ENCODE results near the gene PPIF.
"Not testable (repeated sequence)": the region's sequence is repeated elsewhere in the genome, so short reads cannot be mapped to it uniquely, and the experiment has no call there.

Gene PPIF

DNA sequence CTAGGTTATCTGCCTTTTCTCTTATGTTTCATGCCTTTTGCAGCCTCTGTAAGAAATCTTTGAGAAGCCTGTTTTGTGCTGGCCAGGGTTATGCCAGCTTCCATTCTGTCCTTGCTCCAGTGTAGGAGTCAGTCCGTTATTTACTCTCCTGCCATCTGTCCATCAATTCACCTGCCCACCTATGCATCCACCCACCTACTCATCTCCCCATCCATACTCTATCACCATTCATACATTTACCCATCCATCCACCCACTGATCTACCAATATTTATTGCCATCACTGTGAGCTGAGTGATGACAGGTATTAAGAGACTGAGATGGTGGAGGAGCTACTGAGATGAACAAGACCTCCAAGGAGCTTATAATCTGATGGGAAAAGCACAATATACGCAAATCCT is 12.7 kb upstream of the PPIF start:
- TF ChIP-seq, protein P1, sequence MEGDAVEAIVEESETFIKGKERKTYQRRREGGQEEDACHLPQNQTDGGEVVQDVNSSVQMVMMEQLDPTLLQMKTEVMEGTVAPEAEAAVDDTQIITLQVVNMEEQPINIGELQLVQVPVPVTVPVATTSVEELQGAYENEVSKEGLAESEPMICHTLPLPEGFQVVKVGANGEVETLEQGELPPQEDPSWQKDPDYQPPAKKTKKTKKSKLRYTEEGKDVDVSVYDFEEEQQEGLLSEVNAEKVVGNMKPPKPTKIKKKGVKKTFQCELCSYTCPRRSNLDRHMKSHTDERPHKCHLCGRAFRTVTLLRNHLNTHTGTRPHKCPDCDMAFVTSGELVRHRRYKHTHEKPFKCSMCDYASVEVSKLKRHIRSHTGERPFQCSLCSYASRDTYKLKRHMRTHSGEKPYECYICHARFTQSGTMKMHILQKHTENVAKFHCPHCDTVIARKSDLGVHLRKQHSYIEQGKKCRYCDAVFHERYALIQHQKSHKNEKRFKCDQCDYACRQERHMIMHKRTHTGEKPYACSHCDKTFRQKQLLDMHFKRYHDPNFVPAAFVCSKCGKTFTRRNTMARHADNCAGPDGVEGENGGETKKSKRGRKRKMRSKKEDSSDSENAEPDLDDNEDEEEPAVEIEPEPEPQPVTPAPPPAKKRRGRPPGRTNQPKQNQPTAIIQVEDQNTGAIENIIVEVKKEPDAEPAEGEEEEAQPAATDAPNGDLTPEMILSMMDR (IDR thresholded peaks at IDR 0.05; ENCODE audit: low read depth, low read length), result no peak
- no peak for DNase-seq (ENCODE audit: extremely low read depth, low read depth)

DNA sequence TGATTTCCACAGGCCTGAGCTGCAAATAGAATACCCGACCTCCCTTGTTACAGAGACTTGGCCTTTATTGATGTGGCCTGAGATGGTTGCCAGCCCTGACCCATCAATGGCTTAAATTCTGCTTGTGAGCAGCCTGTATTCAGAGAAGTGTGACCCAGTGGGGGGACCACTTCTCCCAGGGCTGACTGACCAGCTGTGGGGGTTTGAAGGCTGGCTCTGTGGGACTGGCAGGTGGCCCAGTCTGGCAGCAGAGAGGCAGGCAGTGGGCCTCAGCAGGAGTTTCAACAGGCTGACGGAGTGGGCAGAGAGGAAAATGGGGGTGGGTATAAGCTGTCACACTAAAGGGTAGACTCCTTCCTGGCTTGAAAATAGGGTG is 12.2 kb upstream of the PPIF start:
- no peak for DNase-seq (ENCODE audit: extremely low read depth, low read depth)
- TF ChIP-seq, protein P1 (IDR thresholded peaks at IDR 0.05; ENCODE audit: low read depth, low read length), result no peak

DNA sequence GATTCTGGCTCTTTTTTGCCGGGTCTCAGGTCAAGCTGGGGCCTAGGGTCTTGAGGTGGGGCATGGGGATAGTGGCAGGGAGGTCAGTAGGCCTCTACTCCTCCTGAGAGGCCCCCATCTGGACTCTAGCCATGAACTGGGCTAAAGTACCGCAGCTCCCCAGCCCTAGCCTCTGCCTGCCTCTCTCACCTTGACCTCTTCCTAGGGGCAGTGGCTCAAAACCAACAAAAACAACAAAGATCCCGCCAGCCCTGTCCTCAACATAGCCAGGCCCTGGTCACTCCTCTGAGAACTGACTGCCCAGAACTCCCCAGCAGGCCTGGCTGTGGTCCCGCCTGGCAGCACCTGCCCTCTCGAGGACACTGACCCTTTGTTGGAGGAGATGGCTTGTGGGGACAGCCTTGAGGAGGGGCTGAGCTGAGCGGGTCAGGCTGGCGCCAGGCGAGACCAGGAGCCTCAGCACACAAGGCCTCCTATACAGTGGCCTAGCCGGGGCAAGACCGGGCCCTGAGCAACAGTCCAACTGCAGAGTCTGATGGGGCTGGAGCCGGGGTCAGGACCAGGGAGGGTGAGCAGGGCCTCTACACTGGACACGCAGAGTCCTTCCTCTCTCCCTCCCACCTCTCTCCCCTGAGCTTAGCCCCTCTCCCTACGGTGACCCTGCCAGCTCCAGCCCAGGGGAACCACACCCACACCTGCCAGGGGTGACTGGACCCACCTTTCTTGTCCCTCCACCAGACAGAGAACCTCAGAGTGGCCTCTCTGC is 11.6 kb upstream of the PPIF start:
- DNase-seq (ENCODE audit: extremely low read depth, low read depth), result no peak
- TF ChIP-seq, protein P1 (IDR thresholded peaks at IDR 0.05; ENCODE audit: low read depth, low read length), result no peak

DNA sequence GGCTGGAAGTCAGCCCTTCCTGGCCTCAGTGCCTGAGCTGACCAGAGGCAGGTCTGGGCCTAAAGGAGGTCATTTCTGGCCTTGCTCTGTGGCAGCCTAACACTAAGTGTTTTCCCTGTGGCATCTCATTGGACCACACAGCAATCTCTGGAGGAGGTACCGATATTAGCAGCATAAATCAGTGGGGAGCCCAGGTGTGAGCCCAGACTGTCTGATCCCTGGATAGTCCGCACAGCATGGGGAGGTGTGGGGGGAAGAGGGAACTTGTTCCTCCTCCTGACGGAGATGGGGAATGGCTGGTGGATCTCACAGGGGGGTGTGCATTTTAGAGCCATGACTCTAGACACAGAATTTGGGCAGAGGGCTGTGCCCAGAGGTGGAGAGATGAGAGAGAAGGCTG is 11.0 kb upstream of the PPIF start:
- DNase-seq (ENCODE audit: extremely low read depth, low read depth), result no peak
- TF ChIP-seq, protein P1 (IDR thresholded peaks at IDR 0.05; ENCODE audit: low read depth, low read length), result no peak

DNA sequence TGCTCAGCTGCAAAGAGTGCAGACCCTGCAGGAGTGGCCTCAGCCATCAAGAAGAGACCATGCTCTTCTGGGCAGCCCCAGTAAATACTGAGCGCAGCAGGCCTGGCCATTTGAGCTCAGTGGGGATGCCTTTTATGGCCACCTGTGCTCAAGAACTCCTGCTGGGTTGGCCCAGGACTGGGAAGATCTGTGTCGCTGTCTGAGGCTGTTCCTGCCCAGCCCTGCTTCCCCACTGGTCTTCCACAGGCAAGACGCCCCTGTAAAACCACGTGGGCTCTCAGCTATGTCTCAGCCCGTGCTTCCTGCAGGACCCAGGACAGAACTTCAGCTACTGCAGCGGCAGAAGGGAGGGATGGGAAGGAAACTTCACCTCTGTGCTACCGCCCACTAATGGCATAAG is 10.5 kb upstream of the PPIF start:
- DNase-seq (ENCODE audit: extremely low read depth, low read depth), result no peak
- TF ChIP-seq, protein P1 (IDR thresholded peaks at IDR 0.05; ENCODE audit: low read depth, low read length), result no peak

DNA sequence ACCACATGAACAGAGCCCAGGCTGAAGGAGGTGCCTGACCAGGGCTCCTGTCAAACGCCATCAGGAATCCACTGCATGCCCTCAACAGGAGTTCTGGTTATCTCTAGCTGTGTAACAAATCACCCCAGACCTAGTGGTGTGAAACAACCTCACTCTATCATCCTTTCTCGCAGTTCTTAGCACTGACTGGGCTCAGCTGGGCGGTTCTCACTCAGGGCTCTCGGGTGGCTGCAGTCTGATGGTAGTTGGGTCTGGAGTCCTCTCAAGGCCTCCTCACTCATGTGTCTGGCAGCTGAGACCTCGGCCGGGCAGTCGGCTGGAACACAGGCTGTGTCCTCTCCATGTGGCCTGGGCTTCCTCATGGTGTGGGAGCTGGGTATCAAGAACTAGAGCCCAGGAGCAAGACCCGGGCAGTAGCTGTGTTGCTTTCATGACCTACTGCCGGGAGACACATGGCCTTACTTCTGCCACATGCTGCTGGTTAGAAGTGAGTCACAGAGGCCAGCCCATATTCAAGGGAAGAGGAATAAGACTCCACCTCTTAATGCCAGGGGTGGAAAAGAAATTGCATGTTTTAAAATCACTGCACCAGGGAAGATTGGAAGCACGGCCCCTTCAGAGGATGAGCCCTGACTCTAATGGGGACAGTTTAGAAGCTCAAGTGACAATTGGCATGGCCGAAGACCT is 9.3 kb upstream of the PPIF start:
- DNase-seq (ENCODE audit: extremely low read depth, low read depth), result not testable (repeated sequence)

DNA sequence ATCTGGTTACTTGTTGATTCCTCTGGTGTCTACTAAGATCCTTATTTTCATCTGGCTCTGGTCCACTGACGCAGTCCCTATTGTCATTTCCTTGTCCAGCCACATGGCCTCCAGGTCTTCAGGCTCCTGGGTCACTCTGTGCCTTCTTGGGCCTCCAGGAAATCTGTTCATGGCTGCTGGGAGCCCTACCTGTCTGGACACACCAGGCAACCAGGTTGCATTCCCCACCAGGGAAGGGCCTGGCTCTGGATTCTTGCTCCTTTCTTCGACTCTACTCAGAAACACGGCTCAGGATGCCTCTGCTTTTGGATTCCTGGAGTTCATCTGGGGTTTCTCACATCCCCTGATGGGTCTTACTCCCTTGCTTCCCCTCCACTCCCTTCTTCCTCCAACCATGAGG is 8.0 kb upstream of the PPIF start:
- TF ChIP-seq, protein P1 (IDR thresholded peaks at IDR 0.05; ENCODE audit: low read depth, low read length), result no peak
- DNase-seq (ENCODE audit: extremely low read depth, low read depth), result no peak
